GM12878 (cell line): Measurements from ENCODE around the gene SRRM3. TPM values are rescaled to one million over a fixed set of nuclear protein-coding genes. Genes with fewer than 3 reads are reported as not detected.

ENCODE experiments used
- FOXM1 ChIP-seq: IDR thresholded peaks from 2 replicates; pipeline ENCODE4 v1.6.1; 2012; ENCODE audit warnings: low read depth, mild to moderate bottlenecking, inconsistent platforms, low read length, moderate library complexity
- GATAD2B ChIP-seq: fragments of 450-650 bp; conservative IDR thresholded peaks from 2 replicates; pipeline ENCODE4 v1.6.1; 2017; ENCODE audit warnings: low read depth, mild to moderate bottlenecking, moderate library complexity
- NFYA ChIP-seq: IDR thresholded peaks from 2 replicates; pipeline ENCODE4 v1.6.1; 2011; ENCODE audit warnings: low read depth, mild to moderate bottlenecking, low read length, improper control_type of control experiment, borderline replicate concordance
- NR2C2 ChIP-seq: IDR thresholded peaks from 2 replicates; pipeline ENCODE4 v1.6.1; 2011; ENCODE audit warnings: borderline replicate concordance, low read depth; ENCODE audit not compliant: control insufficient read depth, insufficient read length
- RCOR1 ChIP-seq: conservative IDR thresholded peaks from 2 replicates; pipeline ENCODE4 v1.6.1; 2012; ENCODE audit warnings: low read depth, low read length, improper control_type of control experiment
- SKIL ChIP-seq: fragments of 450-650 bp; IDR thresholded peaks from 2 replicates; pipeline ENCODE4 v1.6.1; 2017; ENCODE audit warnings: mild to moderate bottlenecking, low read depth, inconsistent platforms; ENCODE audit not compliant: poor library complexity, severe bottlenecking
- SREBF1 ChIP-seq: IDR thresholded peaks from 2 replicates; pipeline ENCODE4 v1.6.1; 2012; ENCODE audit warnings: mild to moderate bottlenecking, low read length
- STAT1 ChIP-seq: fragments of 450-650 bp; conservative IDR thresholded peaks from 2 replicates; pipeline ENCODE4 v1.6.1; 2014; ENCODE audit warnings: antibody characterized with exemption, mild to moderate bottlenecking
- WRNIP1 ChIP-seq: IDR thresholded peaks from 2 replicates; pipeline ENCODE4 v1.6.1; 2011; ENCODE audit warnings: low read depth, low read length, improper control_type of control experiment, borderline replicate concordance
- ZNF217 ChIP-seq: fragments of 450-650 bp; IDR thresholded peaks from 2 replicates; pipeline ENCODE4 v1.6.1; 2017; ENCODE audit warnings: antibody characterized with exemption, mild to moderate bottlenecking
- polyA plus RNA-seq, 11 experiments: library from polyadenylated mRNA; depleted of rRNA in 4 of 11; unstranded in 6 of 11; stranded (reverse) in 5 of 11; fragments of >200 nt; fragmentation: Nextera tagmentation in 4 of 11; fragmentation: Illumina TruSeq in 1 of 11; extraction: Ambion mirVana in 4 of 11; extraction: Trizol in 1 of 11; gene quantifications; 1 replicate in 1 of 11; 2 replicates in 10 of 11; pipeline versions ENCODE4 v1.2.1 to v1.2.3, GENCODE V29; 2011 to 2016; ENCODE audit warnings: inconsistent platforms in 2 of 11, missing spikeins in 2 of 11, low read depth in 1 of 11
- total RNA-seq, 4 experiments: library from RNA; depleted of rRNA in 3 of 4; stranded (reverse); fragments of >200 nt in 3 of 4; fragmentation: Illumina TruSeq in 1 of 4; extraction: Trizol in 1 of 4; gene quantifications; 2 replicates each; pipeline versions ENCODE4 v1.2.1 to v1.2.3, GENCODE V29; 2013 to 2021
- TF ChIP-seq, protein P1 (sequence below): fragments of 450-650 bp; IDR thresholded peaks from 2 replicates; pipeline ENCODE4 v1.6.1; 2017; ENCODE audit warnings: mild to moderate bottlenecking, moderate library complexity
- TF ChIP-seq, protein P2 (sequence below): IDR thresholded peaks from 2 replicates; pipeline ENCODE4 v1.6.1; 2012; ENCODE audit warnings: improper control_type of control experiment, low read depth, low read length; ENCODE audit not compliant: insufficient replicate concordance

SRRM3 gene
- total and polyA plus RNA-seq, 10 of the 15 experiments (the other 5 are each of a cell fraction or from before 2014, with no cell fraction given) = 0.03 to 0.15 (median 0.05) TPM; not detected in 6

DNA sequence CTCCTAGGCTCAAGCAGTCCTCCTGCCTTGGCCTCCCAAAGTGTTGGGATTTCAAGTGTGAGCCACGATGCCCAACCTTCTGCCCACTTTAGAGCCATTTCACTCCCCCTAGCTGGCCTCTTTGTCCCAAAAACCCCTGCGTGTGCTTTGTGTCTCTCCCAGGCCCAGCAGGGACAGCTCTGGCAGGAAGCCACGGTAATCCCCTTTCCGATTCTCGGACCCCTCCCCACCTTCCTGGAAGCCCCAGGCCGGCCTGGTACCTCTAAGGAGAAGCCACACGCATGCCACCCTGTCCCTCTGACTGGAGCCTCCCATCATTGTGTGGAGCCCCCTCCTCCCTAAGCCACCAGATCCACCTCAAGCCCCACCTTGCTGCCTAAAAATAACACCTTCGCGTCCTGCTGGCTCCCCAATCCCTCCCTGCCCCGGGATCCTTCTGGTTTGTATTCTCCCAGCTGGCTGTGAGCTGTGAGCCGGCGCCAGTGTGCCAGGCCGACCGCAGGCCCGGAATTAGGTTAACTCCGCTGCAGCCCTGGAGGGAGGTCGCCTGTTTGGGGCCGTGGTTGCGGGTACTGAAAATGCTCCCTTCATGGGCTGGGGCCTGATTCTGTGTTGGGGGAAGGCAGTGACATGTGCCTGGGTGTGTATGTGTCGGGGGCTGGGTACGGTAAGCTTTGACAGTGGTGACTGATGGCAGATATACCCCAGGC is 16.4 kb upstream of the SRRM3 start (continued):
- TF ChIP-seq, protein P1, sequence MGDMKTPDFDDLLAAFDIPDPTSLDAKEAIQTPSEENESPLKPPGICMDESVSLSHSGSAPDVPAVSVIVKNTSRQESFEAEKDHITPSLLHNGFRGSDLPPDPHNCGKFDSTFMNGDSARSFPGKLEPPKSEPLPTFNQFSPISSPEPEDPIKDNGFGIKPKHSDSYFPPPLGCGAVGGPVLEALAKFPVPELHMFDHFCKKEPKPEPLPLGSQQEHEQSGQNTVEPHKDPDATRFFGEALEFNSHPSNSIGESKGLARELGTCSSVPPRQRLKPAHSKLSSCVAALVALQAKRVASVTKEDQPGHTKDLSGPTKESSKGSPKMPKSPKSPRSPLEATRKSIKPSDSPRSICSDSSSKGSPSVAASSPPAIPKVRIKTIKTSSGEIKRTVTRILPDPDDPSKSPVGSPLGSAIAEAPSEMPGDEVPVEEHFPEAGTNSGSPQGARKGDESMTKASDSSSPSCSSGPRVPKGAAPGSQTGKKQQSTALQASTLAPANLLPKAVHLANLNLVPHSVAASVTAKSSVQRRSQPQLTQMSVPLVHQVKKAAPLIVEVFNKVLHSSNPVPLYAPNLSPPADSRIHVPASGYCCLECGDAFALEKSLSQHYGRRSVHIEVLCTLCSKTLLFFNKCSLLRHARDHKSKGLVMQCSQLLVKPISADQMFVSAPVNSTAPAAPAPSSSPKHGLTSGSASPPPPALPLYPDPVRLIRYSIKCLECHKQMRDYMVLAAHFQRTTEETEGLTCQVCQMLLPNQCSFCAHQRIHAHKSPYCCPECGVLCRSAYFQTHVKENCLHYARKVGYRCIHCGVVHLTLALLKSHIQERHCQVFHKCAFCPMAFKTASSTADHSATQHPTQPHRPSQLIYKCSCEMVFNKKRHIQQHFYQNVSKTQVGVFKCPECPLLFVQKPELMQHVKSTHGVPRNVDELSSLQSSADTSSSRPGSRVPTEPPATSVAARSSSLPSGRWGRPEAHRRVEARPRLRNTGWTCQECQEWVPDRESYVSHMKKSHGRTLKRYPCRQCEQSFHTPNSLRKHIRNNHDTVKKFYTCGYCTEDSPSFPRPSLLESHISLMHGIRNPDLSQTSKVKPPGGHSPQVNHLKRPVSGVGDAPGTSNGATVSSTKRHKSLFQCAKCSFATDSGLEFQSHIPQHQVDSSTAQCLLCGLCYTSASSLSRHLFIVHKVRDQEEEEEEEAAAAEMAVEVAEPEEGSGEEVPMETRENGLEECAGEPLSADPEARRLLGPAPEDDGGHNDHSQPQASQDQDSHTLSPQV = no peak
- TF ChIP-seq ZNF217 (no peak), FOXM1 (no peak), NR2C2 (no peak), STAT1 (no peak), SKIL (no peak), SREBF1 (no peak), RCOR1 (no peak), GATAD2B (no peak), NFYA (no peak), WRNIP1 (no peak)
- TF ChIP-seq, protein P2, sequence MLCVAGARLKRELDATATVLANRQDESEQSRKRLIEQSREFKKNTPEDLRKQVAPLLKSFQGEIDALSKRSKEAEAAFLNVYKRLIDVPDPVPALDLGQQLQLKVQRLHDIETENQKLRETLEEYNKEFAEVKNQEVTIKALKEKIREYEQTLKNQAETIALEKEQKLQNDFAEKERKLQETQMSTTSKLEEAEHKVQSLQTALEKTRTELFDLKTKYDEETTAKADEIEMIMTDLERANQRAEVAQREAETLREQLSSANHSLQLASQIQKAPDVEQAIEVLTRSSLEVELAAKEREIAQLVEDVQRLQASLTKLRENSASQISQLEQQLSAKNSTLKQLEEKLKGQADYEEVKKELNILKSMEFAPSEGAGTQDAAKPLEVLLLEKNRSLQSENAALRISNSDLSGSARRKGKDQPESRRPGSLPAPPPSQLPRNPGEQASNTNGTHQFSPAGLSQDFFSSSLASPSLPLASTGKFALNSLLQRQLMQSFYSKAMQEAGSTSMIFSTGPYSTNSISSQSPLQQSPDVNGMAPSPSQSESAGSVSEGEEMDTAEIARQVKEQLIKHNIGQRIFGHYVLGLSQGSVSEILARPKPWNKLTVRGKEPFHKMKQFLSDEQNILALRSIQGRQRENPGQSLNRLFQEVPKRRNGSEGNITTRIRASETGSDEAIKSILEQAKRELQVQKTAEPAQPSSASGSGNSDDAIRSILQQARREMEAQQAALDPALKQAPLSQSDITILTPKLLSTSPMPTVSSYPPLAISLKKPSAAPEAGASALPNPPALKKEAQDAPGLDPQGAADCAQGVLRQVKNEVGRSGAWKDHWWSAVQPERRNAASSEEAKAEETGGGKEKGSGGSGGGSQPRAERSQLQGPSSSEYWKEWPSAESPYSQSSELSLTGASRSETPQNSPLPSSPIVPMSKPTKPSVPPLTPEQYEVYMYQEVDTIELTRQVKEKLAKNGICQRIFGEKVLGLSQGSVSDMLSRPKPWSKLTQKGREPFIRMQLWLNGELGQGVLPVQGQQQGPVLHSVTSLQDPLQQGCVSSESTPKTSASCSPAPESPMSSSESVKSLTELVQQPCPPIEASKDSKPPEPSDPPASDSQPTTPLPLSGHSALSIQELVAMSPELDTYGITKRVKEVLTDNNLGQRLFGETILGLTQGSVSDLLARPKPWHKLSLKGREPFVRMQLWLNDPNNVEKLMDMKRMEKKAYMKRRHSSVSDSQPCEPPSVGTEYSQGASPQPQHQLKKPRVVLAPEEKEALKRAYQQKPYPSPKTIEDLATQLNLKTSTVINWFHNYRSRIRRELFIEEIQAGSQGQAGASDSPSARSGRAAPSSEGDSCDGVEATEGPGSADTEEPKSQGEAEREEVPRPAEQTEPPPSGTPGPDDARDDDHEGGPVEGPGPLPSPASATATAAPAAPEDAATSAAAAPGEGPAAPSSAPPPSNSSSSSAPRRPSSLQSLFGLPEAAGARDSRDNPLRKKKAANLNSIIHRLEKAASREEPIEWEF = no peak
